SK-N-MC (cell line): ENCODE results near the gene ITSN1.

ENCODE experiments used
- DNase-seq: peaks from one replicate; pipeline ENCODE4 v3.0.0-alpha.2; 2011; ENCODE audit warnings: low read depth, low spot score
- H3K27ac ChIP-seq: fragments of 200-600 bp; sonication (generic); 2 replicates; pipeline ENCODE4 v1.5.1; 2016; ENCODE audit warnings: mixed run types
- H3K36me3 ChIP-seq: fragments of 200-600 bp; sonication (generic); 2 replicates; pipeline ENCODE4 v1.6.1; 2017; ENCODE audit warnings: antibody characterized with exemption, low read length, mixed read lengths; ENCODE audit not compliant: insufficient read depth
- H3K4me3 ChIP-seq: fragments of 200-600 bp; sonication (generic); 2 replicates; pipeline ENCODE4 v1.5.1; 2016
- H3K9ac ChIP-seq: fragments of 200-600 bp; sonication (generic); 2 replicates; pipeline ENCODE4 v1.8.0; 2017; ENCODE audit warnings: mixed run types, mixed read lengths; ENCODE audit not compliant: insufficient read length
- H3K9me3 ChIP-seq: fragments of 200-600 bp; sonication (generic); 2 replicates; pipeline ENCODE4 v1.6.1; 2017; ENCODE audit warnings: low read depth, mild to moderate bottlenecking, antibody characterized with exemption, low read length, moderate library complexity, mixed read lengths
- EZH2 ChIP-seq: fragments of 200-600 bp; sonication (generic); IDR thresholded peaks from one replicate; pipeline ENCODE4 v1.6.1; 2017; ENCODE audit warnings: antibody characterized with exemption
- FOXP2 ChIP-seq: optimal IDR thresholded peaks from 2 replicates; pipeline ENCODE3; 2011; ENCODE audit warnings: mild to moderate bottlenecking, moderate library complexity; ENCODE audit not compliant: insufficient read depth; ENCODE audit errors: extremely low read length, control extremely low read depth
- POLR2AphosphoS5 ChIP-seq: IDR thresholded peaks from 2 replicates; pipeline ENCODE4 v1.6.1; 2012; ENCODE audit warnings: mild to moderate bottlenecking, low read depth, low read length, borderline replicate concordance

ITSN1 gene

GRCh38 chr21:33947451-33948095, 305.3 kb downstream of the ITSN1 start:
- H3K9ac ChIP-seq, result no peak overlapping the region
- H3K4me3 ChIP-seq, result no peak overlapping the region
- H3K27ac ChIP-seq, result no peak overlapping the region

DNA sequence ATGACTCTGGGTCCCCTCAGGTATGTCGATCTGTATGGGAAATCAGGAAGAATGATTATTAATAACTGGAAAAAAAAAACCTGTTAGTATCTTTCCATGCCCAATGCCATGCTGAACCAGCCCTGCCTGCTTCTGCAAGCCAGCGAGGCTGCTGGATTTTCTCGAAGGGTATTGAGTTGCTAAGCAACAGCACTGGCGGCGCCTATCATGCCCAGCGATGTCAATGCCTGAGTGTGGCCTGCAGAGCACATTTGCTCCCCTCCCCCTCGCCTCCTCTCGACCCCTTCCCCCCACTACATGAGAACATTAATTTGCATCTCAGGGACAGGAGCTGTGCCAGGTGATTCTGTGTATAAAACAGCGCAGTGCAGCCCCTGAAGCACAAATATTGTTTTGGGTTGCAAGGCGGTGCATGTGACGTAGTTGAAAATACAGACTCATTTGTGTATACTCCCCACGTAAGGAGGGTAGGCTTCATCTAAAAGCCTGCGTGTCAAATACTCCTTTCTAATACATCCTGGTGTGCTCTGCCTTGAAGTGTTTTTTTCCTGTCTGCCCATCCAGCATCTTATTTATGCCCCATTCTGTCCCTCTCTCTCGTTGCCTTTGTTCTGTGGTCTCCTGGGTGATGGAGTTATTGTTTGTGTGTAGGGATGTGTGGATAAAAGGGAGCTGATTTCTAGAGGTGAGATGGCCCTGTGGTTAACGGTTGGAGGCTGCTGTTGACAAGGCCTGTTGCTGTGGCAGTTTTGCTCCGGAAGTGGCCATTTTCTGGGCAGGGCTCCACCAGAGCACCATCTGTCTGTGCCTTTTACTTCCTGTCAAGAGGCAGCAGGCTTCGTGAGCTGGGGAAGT, 306.0 kb downstream of the ITSN1 start:
- Histone ChIP-seq H3K9ac (no peak overlapping the region), H3K4me3 (no peak overlapping the region), H3K9me3 (no peaks in the 10 kb centered on the region; the same call in 1 of the 2 replicates), H3K36me3 (peaks cover 4% of the 10 kb centered on the region), H3K27ac (no peak overlapping the region)
- TF ChIP-seq FOXP2 (no peak), EZH2 (no peak), POLR2AphosphoS5 (no peak)
- DNase-seq, result no peak

More at GRCh38 chr21:33947451-33948095, 305.3 kb downstream of the ITSN1 start:
- no peak for DNase-seq
- TF ChIP-seq POLR2AphosphoS5 (no peak), EZH2 (no peak), FOXP2 (no peak)
- H3K9me3 ChIP-seq, result no peaks in the 10 kb centered on the region; the same call in 1 of the 2 replicates
- H3K36me3 ChIP-seq, result peaks cover 7% of the 10 kb centered on the region

DNA sequence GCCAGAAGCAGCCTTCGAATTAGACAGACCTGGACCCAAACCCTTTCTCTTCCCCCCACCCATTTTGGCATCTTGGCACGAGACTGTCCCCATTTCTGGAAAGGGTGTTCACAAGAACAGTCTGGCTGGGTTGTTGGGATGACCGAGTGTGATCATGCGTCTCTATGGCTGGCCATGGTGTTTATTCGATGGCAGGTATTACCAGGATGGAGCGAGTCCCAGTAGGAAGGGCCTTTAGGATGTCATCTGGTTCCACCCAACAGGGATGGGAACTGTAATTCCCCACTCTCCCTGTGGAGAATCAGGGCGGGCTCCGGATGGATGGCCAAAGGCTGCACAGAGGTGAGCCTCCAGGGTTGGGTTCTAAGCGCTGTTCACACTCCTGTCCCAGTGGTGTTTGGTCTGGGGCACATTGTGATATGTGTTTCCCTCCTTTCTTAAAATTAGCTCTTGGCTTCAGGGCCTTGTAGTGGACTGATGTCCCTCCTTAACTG, 306.7 kb downstream of the ITSN1 start:
- Histone ChIP-seq H3K4me3 (no peak overlapping the region), H3K36me3 (no peaks in the 10 kb centered on the region; the same call in none of the 2 replicates), H3K9ac (no peak overlapping the region), H3K27ac (no peak overlapping the region), H3K9me3 (no peaks in the 10 kb centered on the region; the same call in 1 of the 2 replicates)
- TF ChIP-seq EZH2 (no peak), FOXP2 (no peak), POLR2AphosphoS5 (no peak)
- no peak for DNase-seq
